Sigmoid colon (tissue), 3 donors: ENCODE data around the gene ZCCHC14.

ENCODE experiments used
- POLR2A ChIP-seq, 2 donors: fragments of 450-650 bp; IDR thresholded peaks; one replicate each; pipeline ENCODE4 v1.6.1; 2016; ENCODE audit warnings: antibody characterized with exemption in 2 of 2, mild to moderate bottlenecking in 2 of 2, moderate library complexity in 2 of 2
- TF ChIP-seq, protein P1 (sequence below), 4 experiments: fragments of 450-650 bp in 3 of 4; fragments of 200-600 bp in 1 of 4; IDR thresholded peaks; one replicate each; pipeline ENCODE4 v1.5.1; 2016 to 2019; ENCODE audit warnings: antibody characterized with exemption in 4 of 4, mild to moderate bottlenecking in 3 of 4, moderate library complexity in 2 of 4

DNA sequence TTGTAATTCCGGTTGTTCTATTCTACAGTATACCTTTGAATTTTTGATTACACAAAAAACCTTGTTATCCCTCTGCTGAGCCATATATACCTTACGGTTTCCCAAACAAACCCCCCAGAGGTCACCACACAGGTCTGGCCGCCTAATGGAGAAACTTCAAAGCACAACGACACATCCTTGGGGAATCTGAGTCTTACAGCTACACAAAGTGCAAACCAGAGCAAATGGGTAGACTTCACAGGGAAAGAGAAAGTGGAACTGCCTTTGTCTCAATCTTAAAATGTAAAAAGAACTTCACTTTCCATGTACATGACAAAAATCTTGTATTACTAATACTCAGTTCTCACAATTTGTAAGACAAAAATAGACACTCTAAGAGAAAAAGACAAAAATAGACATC lies 111.9 kb downstream of the ZCCHC14 start:
- no peak for TF ChIP-seq POLR2A (IDR thresholded peaks at IDR 0.05)
- TF ChIP-seq, protein P1, sequence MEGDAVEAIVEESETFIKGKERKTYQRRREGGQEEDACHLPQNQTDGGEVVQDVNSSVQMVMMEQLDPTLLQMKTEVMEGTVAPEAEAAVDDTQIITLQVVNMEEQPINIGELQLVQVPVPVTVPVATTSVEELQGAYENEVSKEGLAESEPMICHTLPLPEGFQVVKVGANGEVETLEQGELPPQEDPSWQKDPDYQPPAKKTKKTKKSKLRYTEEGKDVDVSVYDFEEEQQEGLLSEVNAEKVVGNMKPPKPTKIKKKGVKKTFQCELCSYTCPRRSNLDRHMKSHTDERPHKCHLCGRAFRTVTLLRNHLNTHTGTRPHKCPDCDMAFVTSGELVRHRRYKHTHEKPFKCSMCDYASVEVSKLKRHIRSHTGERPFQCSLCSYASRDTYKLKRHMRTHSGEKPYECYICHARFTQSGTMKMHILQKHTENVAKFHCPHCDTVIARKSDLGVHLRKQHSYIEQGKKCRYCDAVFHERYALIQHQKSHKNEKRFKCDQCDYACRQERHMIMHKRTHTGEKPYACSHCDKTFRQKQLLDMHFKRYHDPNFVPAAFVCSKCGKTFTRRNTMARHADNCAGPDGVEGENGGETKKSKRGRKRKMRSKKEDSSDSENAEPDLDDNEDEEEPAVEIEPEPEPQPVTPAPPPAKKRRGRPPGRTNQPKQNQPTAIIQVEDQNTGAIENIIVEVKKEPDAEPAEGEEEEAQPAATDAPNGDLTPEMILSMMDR (IDR thresholded peaks at IDR 0.05), result no peak
